NAMALWA (cell line): ENCODE measurements around the gene SPAAR.
"Not testable (repeated sequence)": the region's sequence is repeated elsewhere in the genome, so short reads cannot be mapped to it uniquely, and the experiment has no call there.

Experiments used
- DNase-seq: peaks from one replicate; pipeline ENCODE4 v3.0.0-alpha.2; 2015; ENCODE audit warnings: low spot score

The SPAAR gene

DNA sequence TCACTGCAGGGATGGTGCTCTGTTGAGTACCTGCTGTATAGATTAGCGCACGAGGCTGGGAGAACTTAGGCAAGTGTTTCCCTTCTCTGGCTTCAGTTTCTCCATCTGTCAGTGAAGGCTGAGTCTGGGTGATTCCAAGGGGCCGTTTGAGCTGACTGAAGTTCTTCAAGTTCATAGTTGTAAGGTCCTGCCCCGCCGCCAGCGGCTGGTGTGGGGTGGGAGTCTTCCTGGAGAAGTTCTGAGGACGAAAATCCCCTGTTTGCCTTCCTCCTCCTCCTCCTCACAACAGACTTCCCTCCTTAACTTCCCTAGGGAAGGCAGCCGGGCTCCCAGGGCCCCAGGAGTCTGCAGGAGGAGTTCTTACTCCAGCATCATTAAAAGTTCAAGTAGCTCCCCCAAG, 5.0 kb upstream of the SPAAR start:
- DNase-seq: no peak

GRCh38 chr9:35905051-35905781, 4.1 kb upstream of the SPAAR start:
- DNase-seq: no peak

- DNase-seq: no peak
These were observed 3.2 kb upstream of the SPAAR start, which contains the start of gene HRCT1 for GRCh38 chr9:35905912-35906679. Gene HRCT1, plus strand, starts transcription at chr9:35906202. Its CDS starts 86 bp downstream, at chr9:35906288.

DNA sequence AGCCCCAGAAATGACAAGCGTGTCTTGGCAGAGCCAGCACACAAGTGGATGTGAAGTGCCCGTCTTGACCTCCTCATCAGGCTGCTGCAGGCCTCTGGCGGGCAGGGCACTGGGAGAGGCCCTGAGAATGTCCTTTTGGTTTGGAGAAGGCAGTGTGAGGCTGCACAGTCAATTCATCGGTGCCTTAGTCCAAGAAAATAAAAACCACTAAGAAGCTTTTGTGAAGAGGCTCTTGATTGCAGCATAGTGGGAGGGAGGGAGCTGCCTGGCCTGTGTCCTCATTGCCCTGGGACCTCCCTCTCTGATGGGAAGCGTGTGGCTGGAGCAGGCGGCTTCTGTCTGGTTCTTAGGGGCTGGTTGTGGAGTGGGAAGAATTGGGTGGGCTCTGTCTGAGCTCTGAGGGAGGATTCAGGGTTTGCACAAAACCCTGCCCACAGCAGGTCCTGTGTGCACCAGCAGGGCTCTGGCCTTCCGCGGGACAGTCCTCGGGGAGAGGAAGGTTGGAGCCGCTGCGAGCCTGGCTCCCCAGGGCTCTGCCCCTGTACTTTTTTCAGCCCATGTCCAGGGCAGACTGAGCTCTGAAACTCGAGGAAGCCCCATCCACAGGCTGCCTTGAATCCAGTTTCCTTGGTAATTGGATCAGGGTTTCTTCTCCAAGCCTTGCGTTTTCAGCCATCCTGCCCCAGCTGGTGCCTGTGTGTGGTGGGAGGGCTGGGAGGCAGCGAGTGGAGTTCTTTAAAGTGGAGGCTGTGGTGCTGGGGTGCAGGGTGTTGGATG, 2.2 kb upstream of the SPAAR start:
- no peak for DNase-seq

DNA sequence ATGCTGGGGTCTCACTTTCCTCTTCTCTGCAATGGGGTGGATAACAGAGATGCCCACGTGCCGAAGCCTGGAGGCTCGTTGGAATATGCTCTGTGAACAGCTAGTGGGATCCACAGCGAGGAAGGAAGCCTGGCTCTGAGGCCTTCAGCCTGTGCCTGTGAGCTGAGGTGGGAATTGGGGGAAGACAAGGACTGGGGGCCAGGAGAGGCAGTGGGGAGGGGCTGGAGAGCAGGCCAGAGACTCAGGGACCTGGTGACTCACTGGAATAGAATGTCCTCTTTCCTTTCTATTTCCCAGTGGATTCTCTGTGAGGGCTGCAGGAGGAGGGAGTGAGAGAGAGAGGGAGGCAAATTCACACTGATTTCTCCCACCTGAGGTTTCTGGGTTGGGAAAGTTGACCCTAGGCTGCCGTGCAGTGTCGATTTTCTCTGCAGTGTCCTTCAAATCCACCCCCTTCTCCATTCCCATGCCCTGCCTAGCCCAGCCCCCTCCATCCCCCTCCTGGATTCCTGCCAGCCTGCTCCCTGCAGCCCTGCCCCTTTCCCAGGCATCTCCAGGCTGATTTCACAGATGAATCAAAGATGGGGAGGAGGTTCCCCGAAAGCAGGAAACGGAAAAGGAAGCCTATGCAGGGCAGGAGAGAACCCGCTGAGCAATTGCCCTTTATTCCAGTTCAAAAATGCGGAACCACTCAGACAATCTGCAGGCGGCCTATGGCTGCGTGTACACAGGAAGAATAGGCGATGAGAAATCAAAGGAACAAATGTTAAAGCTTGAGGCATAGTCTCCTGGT, 1.4 kb upstream of the SPAAR start:
- DNase-seq: no peak

GRCh38 chr9:35908504-35909125, 675 bp upstream of the SPAAR start:
- no peak for DNase-seq

GRCh38 chr9:35909687-35910612, 660 bp downstream of the SPAAR start:
- no peak for DNase-seq

GRCh38 chr9:35910613-35911359, 1.5 kb downstream of the SPAAR start:
- peak; percentile 68 for DNase-seq

GRCh38 chr9:35911690-35912089, 2.4 kb downstream of the SPAAR start:
- no peak for DNase-seq

DNA sequence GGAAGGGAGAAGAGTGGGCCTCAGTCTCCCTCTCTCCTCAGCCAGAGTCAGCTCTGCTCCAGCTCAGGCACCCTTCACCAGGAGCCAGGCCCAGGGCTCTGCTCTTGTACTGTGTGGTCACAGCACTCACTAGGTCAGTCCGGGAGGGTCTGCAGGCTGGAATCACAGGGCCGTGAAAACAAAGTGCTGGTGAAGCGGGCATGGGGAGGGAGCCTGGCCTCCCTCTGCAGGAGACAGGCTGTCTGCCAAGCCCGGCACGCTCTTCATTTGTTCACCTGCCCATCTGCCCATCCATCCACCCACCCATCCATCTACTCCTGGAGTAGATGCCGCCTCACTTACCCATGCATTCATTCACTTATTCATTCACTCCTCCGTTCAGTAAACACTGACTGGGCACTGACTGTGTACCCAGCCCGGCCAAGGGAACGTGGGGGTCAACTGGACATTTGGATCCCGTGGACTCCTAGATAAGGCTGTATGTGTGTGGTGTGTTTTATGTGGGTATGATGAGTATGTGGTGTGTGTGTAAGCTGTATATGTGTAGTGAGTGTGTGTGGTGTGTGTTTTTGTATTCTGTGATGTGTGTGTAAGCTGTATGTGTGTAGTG, 3.6 kb downstream of the SPAAR start:
- no peak for DNase-seq

DNA sequence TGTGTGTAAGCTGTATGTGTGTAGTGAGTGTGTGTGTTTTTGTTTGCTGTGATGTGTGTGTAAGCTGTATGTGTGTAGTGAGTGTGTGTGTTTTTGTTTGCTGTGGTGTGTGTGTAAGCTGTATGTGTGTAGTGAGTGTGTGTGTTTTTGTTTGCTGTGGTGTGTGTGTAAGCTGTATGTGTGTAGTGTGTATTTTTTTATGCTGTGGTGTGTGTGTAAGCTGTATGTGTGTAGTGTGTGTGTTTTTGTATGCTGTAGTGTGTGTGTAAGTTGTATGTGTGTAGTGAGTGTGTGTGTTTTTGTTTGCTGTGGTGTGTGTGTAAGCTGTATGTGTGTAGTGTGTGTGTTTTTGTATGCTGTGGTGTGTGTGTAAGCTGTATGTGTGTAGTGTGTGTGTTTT, 4.1 kb downstream of the SPAAR start:
- DNase-seq: not testable (repeated sequence)

- DNase-seq: peak; percentile 53
These were observed 5.1 kb downstream of the SPAAR start for GRCh38 chr9:35914301-35914807.

DNA sequence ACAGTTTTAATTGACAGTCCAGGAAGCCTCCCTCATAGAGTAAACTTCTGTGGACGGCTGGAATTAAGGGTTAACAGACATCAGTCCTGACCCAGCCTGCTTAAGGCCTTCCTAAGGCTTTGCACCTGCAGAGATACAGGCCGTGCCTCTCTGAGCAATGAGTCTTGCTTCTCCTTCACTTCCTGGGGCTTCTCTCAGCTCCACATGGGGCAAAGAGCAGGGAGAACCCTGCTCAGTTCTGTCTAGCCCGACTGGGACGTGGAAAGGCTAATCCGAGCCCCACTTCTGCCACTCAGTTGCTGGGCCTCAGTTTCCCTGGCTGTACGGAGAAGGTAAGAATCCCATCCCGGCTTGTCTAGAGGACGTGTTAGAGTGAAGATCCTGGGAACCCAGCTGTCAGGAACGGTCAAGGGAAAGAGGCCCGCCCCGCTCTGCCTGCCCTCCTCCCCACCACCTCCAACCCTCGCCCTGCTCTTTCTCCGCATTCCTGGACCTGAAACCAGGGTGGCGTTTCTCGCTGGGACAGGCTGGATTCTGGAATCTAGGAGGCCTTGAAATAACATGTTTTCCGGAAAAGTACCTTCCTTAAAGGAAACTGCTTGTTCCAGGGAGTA, 6.5 kb downstream of the SPAAR start:
- DNase-seq: no peak

GRCh38 chr9:35917261-35917660, 8.0 kb downstream of the SPAAR start:
- DNase-seq: no peak

DNA sequence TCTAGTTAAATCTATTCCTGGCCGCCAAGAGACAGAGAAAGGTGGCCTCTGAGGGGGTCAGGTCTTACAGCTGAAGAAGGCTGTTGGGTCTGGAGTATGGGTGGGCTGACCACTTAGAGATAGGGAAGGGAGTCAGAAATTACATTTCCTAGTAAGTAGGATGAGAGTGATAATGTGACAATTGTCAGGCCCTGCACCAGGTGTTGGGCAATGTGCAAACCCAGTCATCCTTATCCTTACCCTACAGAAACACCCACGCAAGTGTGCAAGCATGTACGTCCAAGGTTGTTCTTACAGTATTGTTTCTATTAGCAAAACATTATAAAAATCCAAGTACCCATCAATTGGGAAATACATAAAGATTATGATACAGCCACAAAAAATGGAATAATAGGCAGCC, 9.5 kb downstream of the SPAAR start:
- no peak for DNase-seq

DNA sequence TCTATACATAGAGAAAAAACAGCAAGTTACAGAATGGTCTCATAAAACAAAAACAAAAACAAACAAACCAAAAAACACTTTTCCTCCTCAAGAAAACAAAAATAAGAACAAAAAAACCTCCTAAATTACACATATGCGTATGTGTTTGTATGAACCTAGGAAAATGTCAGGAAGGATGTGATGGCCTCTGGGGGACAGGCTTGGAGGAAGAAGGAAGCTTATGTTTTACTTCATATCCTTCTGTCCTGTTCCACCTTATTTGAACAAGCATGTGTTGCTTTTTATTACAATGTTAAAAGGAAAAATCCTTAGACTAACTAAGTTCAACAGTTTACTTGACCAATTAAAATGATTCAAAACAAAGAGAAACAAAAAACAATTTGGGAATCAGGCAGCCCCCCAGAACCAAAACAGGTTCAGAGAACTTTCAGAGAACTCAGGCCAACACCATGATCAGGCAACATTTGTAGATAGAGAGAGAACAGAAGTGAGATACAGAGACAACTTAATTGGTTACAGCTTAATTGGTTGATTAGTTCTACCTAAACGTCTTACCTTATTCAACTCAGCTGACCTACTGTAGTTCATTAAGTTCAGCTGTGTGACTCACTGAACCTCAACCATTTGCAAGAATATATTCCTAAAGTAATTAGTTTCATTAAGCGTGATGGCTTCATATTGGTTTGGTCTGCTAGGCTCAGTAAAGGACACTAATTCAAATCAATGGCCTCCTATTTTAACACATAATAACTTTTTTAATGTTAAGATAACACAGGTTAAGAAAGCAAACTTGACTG, 10.1 kb downstream of the SPAAR start:
- DNase-seq: no peak

DNA sequence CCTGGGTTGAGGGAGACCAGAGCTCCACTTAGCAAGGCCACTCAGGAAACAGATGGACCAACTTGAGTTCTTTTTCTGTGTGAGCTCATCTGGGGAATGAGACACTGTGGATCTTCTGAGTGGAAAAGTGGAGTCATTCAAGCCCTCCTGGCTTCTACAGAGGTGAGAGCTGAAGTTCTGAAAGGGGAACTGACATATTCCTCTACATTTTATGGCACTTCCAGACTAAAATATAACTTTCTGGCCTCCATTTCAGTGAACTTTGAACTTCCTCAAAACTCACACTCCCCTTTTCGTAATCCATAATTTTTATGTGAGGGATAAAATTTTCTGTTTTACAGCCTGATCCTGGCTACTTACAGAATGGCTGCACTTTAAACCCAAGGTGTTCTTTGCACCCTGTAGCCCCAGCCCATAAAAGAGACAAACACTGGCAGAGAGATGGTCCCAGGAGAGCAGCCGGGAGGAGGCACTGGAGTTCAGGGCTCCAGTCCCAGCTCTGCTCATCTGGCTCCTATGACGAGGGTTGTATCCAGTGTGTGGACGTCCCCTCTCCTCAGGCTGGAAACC, 10.8 kb downstream of the SPAAR start:
- no peak for DNase-seq
